GM19239 (cell line): ENCODE results near the gene IVL.

Source experiments
- DNase-seq: peaks from one replicate; pipeline ENCODE4 v3.0.0; 2011; ENCODE audit warnings: low spot score; ENCODE audit not compliant: insufficient read length
- FAIRE-seq: peaks from 2 replicates; lab custom pipeline; 2011; peaks lifted over from hg19 to GRCh38; lab: Jason Lieb, UNC

Gene IVL

DNA sequence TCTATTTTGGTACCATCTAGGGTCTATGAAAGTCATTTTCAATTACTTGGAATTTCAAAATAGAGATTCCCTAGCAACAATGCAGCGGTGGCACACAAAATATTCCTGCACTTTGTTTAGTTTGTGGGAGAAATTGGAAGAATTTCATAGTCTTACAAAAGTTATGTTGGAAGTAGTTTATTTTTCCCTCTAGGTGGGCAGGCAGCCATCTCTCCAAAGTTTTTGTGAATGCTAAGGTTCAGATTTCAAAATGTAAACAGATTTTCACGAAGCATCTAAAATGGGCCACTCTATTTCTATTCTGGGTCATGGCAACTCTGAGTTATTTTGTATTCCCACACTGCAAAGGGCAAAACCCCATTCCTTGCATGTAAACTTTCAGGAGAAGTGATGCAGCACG lies 22.3 kb upstream of the IVL start:
- DNase-seq (no peak), FAIRE-seq (no peak)

DNA sequence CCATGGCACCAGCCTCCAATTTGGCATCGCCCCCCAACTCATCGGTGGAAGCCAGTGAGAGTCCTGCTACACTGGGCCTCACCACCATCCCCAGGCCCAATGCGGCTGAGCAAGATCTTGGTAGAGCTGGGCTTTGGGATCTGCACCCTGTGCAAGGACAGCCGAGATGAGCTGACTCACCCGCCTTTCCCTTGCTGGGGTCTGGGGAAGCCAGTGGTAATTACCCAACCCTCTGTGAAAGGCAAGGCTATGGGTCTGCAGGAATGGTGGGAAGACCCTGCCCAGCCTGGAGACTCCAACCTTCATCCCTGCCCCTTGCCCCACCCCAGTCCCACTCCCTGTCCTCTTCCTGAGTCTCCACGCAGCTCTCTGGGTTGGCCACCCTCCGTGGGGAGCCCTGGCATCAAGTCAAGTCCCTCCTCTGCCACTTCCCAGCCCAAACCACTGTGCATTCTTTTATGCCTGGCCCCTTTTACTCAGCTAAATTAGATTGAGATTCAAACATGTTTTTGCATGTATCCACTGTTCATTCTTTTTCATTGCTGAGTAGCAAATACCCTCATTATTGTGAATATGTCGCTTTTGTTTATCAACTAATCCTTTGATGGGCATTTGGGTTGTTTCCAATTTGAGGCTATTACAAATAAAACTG lies 21.5 kb upstream of the IVL start:
- FAIRE-seq (no peak), DNase-seq (no peak)

- DNase-seq (no peak), FAIRE-seq (no peak)
Measured at GRCh38 chr1:152888126-152888525, 20.2 kb upstream of the IVL start.

DNA sequence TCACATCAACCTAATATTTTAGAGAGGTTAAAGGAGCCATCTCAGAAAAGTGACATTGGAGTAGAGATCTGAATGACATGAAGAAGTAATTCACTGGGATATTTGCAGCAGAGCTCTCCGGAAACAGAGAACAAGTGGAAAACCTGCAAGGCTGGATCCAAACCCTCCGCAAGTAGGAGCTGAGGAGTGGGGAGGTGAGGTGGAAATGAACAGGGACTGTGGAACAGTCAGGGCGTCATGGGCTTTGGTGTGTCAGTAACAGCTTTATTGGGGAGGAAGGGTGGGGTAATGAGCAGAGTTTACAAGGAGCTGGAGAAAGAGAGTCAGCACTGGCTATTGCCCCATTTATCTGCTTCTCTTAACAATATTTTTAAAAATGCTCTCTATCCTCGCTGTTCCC lies 9.3 kb upstream of the IVL start:
- FAIRE-seq (no peak), DNase-seq (no peak)

- FAIRE-seq (no peak), DNase-seq (no peak)
Measured at GRCh38 chr1:152899883-152900282, 8.5 kb upstream of the IVL start.

DNA sequence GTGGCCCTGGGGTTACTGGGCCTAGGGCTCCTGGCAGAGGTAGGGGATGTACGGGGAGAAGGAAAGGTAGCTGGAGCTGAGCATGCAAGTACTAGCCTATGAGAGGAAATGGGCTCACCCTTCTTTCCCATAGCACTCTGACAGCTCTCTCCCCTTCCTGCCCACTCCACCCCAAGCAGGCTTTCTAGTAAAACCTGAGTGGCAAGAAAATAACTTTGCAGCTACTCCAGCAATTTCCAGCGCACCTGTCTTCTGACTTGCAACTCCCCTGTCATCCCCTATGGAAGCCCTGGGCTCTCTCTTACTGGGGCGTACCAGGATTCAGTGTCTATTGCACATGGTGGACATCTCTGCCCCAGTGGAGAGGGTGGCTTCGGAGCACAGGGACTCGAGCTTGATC lies 6.7 kb upstream of the IVL start:
- FAIRE-seq, result no peak
- no peak for DNase-seq

DNA sequence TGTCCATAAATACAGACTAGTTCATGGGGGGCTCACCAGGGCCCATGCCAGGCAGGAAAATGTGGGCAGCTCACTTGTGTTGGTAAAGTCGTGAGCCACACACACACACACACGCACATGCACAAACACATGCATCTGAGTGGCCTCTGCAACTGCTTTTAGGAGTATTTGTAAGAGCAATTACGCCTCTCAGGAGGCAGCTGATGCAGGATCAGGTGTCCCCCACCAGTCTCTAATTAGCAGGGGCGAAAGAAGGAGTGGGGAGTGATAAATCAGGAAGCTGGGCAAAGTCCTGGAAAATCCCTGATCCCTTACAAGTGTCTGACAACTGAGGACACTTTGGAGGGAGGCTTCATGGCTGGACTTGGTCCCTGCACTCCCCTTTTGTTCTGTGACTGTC lies 5.7 kb upstream of the IVL start:
- no peak for FAIRE-seq

DNA sequence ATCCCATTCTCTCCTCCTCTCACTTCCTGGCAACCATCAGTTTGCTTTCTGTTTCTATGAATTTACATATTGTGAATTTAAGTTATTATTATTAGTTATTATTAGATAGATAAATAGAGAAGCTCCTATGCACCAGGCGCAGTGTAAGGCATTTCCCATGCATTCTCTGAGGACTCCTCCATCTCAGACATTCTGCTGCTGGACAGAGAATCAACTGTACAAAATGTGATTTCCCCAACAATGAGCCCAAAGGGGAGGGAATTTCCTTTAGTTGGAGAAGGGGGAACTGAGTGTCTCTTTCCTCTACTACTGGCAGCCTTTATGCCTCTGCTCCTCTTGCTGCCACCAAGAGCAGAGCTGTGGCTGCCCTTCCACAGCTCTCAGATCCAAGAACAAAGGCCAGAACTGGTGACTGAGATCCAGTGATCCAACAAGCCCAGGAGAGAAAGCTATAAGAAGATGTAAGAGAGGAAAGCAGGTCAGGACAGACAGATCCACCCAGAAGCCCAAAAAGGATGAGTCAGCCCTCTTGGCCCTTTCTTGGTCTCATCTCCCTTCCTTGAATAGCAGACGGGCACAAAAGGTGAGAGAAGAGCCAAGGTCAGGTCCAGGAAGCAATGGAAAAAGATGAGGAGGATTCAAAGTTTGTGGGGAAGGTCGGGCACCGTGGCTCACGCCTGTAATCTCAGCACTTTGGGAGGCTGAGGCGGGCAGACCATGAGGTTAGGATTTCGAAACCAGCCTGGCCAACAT lies 3.5 kb upstream of the IVL start:
- no peak for FAIRE-seq

More for the DNA sequence above, 5.7 kb upstream of the IVL start:
- DNase-seq, result no peak

GRCh38 chr1:152906023-152906565 lies 2.3 kb upstream of the IVL start:
- FAIRE-seq (no peak), DNase-seq (no peak)

More for the DNA sequence above, 3.5 kb upstream of the IVL start:
- DNase-seq, result no peak

GRCh38 chr1:152909206-152909605 lies 860 bp downstream of the IVL start:
- DNase-seq (no peak), FAIRE-seq (no peak)

DNA sequence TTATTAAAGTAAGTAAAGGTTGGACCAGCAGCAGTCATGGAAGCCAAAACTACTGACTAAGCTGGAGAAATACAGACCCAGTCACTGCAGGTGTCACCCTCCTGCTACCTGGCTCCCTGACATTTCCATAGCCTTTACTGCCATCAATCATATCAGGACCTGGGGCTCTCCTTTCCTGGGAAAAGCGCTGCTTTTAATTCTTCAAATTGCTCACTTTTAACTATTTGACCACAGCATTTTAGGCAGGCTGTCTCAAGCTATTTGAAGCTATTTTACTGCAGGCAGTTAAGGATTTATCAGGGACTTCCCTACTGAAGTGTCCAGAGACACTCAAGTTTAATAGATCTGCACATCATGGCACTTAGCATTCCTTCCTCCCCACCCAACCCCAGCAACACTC lies 4.1 kb downstream of the IVL start:
- DNase-seq, result no peak
- no peak for FAIRE-seq

DNA sequence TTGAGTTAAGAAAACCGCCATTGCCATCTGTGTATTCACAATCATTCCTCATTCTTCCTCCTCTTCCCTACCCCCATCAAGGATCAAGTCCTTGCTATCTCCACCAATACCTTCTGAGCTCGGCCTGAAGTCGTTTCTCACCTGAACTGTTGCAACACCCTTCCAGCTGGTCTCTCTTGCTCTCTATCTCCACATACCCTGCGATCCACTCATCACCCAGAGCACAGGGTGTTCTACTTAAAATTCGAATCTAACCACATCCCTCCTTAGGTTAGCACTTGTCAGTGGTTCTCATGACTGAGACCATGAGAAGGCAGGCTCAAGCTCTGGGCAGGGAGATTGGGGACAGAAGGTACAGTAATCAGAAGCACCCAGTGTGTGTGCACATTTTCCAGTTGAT lies 4.6 kb downstream of the IVL start:
- FAIRE-seq, result no peak

GRCh38 chr1:152917794-152918193 lies 9.4 kb downstream of the IVL start:
- FAIRE-seq, result no peak
- no peak for DNase-seq

More for the DNA sequence above, 4.6 kb downstream of the IVL start:
- no peak for DNase-seq

DNA sequence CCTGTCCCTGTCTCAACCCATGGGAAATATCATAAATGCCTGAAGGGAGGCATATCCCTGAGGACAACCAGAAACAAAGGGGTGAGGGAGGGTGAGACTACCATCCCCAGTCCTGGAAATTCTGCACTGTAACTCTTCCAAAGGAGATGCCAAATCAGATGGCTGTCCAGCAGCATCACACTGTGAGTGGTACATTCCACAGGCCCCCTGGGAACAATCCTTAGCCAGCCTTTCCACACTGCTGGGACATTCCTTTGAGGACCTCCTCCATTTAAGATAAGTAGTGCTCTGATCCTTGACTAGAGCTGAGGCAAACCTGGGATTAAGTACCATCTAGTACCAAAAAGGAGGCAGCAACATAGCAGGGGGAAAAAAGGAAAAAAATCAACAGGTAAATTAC lies 10.7 kb downstream of the IVL start:
- no peak for DNase-seq
- FAIRE-seq, result no peak

GRCh38 chr1:152924191-152924590 lies 15.8 kb downstream of the IVL start:
- FAIRE-seq, result no peak
- DNase-seq, result no peak

GRCh38 chr1:152926091-152926490 lies 17.7 kb downstream of the IVL start:
- FAIRE-seq (peak; percentile 61), DNase-seq (peak; percentile 8)

DNA sequence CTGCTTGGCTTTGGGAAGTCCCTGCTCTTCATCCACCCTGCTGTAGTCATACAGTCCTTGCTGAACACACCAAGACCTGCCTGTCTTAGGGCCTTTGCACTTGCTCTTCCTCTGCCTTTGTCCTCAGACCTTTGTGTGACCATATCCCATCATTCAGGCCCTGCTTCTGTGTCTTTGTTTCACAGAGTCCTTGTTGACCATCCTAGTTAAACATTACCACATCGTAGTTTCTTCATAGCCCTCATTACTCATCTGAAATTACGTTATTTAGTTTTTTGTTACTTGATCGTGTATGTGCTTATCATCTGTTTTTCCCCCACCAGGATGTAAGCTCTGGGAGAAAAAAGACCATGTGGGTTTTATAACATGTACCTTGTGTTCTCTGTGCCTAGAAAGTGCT lies 20.3 kb downstream of the IVL start:
- FAIRE-seq (no peak), DNase-seq (no peak)

- FAIRE-seq, result no peak
- no peak for DNase-seq
Measured at GRCh38 chr1:152932170-152932811, 23.9 kb downstream of the IVL start.

- no peak for FAIRE-seq
- no peak for DNase-seq
Measured at GRCh38 chr1:152933196-152933595, 24.9 kb downstream of the IVL start.

DNA sequence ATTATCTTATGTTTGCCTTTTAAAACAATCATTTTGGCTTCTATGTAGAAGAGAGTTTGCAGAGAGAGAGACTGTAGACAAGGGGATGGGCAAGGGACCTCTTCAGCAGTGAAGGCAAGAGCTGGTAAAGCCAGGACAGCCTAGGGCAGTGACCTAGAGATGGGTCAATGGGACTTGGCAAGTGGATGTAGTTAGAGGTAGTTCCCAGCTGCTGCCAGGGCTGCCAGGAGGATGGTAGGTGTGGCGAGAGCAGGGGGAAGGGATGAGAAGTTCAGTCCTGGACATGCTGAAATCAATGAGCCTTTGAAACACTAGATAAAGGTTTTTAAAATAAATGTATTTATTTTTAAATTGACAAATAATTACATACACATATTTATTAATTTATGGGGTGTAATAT lies 32.3 kb downstream of the IVL start:
- FAIRE-seq, result no peak
- no peak for DNase-seq

DNA sequence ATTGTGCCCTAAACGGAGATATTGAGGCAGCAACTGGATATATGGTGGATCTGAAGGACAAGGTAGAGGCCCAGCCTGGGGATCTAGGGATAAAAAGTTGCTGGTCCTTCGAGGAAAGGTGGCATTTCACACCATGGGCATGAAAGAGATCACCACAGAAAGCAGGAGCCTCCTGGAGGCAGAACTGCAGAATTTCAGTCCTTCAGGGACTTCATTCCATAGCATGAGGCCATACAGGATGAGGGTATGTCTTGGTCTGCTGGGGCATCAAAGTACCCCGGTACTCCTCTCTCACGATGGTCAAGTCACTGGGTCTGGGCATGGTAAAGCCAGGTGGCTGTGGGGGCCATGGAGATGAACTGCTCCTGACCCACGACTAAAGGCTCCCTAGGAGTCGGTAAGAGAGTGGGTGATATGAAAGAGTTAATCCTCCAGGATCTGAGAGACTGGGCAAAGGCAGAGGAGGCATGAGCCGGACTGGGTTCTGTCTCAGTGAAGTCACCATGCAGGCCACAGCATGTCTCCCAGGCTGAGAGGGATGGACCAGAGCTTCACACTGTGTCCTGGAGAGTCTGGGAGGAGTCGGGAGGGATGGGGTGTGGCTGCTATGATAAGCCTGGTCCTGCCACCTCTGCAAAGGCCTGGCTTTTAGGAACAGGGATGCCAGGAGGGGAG lies 32.8 kb downstream of the IVL start:
- no peak for FAIRE-seq
- DNase-seq, result no peak
